ENCODE results near the gene ZNF304. TPM values are rescaled to one million over a fixed set of nuclear protein-coding genes. Genes with fewer than 3 reads are reported as not detected.

The ZNF304 gene
- total RNA-seq, 4 donors from 2014 or later: 3.3 to 9.0 (median 5.7) TPM

DNA sequence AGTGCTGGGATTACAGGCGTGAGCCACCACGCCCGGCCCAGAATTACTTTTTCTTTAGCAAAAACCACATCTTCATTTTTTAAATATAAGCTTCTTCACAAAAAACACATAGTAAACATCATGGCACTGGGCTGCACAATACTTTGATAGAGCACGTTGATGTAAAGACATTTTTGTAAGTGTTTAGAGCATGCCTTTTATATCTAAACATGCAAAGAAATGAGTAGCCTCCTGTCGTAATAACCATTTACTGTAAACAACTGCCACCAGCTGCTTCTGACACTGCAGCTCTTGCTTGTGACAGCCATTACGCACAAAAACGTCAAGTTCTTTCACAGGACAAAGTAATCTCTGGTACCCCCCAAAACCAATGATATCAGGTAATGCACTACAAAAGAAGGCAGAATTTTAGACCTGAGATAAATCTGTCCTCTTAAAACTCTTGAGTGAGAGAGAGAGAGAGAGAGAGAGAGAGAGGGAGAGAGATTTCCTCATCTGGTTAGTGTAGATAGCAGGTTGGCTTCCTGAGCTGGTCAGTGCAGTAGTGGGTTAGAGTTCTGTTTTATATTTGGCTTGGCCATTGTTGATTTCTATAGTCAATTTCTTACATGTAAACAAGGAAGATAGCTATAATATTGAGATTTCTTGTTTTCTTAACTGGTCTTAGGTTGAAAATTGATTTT, 31.9 kb downstream of the ZNF304 start:
- WGBS, 2 donors: 66 to 78% methylated on average over 7 of the region's 7 CpGs
- no peaks in the 10 kb centered on the region for H3K4me1 ChIP-seq

DNA sequence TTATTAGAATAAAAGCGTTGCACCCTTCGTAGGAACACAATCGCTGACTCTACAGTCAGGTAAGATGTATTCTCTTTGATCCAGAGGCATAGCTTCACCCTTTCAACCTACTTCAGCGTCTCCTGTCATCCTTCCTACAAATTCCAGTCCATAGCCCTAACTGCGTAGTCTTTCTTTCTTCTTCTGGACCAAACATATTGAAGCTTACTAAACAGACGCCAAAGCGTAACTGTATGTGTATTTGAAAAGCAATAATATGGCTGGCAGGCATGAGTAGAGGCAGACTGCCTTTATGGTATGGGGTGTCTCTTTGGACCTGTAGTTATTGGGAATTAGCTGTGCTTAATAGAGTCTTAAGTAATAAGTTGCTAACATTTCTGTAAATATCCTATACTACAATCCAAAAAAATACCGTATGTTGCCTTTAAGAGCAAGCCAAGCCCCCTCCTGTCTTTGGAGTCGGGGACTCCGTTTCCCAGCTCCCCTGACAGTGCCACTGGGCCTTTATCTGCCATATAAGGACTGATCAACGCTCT, 38.2 kb downstream of the ZNF304 start:
- H3K36me3 ChIP-seq: peaks cover 0 to 15% (median 4%) of the 10 kb centered on the region in 3 donors
- intact Hi-C loops (cut with DNase I): no loop called here
- WGBS, 2 donors: 56 to 58% methylated on average over 11 of the region's 11 CpGs
- peak overlapping the region; percentile 63 to 84 (median 80) for H3K4me3 ChIP-seq
- no peak for TF ChIP-seq POLR2A (IDR thresholded peaks at IDR 0.05)
- TF ChIP-seq, protein P1, sequence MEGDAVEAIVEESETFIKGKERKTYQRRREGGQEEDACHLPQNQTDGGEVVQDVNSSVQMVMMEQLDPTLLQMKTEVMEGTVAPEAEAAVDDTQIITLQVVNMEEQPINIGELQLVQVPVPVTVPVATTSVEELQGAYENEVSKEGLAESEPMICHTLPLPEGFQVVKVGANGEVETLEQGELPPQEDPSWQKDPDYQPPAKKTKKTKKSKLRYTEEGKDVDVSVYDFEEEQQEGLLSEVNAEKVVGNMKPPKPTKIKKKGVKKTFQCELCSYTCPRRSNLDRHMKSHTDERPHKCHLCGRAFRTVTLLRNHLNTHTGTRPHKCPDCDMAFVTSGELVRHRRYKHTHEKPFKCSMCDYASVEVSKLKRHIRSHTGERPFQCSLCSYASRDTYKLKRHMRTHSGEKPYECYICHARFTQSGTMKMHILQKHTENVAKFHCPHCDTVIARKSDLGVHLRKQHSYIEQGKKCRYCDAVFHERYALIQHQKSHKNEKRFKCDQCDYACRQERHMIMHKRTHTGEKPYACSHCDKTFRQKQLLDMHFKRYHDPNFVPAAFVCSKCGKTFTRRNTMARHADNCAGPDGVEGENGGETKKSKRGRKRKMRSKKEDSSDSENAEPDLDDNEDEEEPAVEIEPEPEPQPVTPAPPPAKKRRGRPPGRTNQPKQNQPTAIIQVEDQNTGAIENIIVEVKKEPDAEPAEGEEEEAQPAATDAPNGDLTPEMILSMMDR (IDR thresholded peaks at IDR 0.05): no peak
- H3K4me1 ChIP-seq: peaks cover 10 to 24% (median 11%) of the 10 kb centered on the region in 3 donors
- H3K27ac ChIP-seq: peak overlapping the region; percentile 80 to 92 (median 90)
- DNase-seq: no peak
- H3K9me3 ChIP-seq: peaks cover 0 to 5% (median 0%) of the 10 kb centered on the region in 3 donors
- H3K27me3 ChIP-seq: no peaks in the 10 kb centered on the region

More for the DNA sequence above, 31.9 kb downstream of the ZNF304 start:
- no peaks in the 10 kb centered on the region for H3K27me3 ChIP-seq
- DNase-seq: no peak
- peaks cover 0 to 33% (median 10%) of the 10 kb centered on the region in 3 donors for H3K9me3 ChIP-seq
- no peak for TF ChIP-seq POLR2A (IDR thresholded peaks at IDR 0.05)
- TF ChIP-seq, protein P1 (IDR thresholded peaks at IDR 0.05): no peak
- H3K4me3 ChIP-seq: no peak overlapping the region
- H3K36me3 ChIP-seq: peaks cover 0 to 16% (median 1%) of the 10 kb centered on the region in 3 donors
- H3K27ac ChIP-seq: no peak overlapping the region
- intact Hi-C loops (cut with DNase I): no loop called here

DNA sequence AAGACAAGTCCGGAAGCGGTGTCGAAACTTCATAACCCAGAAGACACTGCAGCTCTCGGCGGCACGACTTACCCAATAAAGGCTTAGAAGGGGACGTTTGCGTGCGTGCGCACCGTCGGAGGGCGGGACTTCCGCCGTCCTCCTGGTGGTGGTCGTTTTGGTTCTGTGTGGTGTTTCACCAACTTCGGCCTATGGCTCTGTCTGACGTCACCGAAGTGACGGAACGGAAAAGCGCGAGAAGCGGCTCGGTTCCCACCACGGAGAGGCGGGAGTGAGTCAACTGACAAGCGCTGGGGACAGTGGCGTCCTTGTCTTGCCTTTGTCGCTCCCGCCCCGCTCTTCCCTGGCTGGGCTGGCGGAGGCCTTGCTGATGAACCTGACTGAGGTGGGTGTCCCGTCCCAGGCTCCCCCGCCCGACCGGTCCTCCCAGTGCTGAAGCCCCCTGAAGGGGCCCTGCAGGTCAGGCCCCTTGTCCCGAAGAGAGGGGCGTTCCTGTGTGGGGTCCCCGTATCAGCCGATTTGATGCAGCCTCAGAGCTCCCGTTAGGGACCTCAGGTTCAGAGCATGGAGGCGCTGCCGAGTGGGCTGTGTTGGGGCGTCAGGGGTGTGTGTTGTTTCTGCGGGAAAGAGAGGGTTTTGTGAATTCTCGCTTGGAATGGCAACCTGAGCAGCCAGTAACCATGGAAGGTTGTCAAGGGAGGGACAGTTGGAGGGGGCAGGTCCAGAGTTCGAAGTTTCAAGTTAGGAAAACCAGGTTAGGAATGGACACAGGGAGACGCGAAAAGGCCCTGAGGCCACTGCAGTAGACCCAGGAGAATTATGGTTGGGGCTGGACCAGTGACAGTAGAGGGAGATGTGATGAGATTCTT, 38.9 kb downstream of the ZNF304 start, which contains the start of gene ZNF548:
Gene ZNF548 (plus strand): TSS at position 125 of the 869 bp plus-strand sequence. CDS start 246 bp downstream, at position 371.
- TF ChIP-seq, protein P1 (IDR thresholded peaks at IDR 0.05): peak in 4 of 6 experiments; percentile 26 to 49 (median 41)
- peak in 3 of 4 donors; percentile 34 to 60 (median 35) for TF ChIP-seq POLR2A (IDR thresholded peaks at IDR 0.05)
- Histone ChIP-seq H3K27ac (peak within 1 kb of the TSS; percentile 80 to 92 (median 90)), H3K27me3 (no peaks in the 10 kb centered on the region), H3K9me3 (peaks cover 0 to 10% (median 0%) of the 10 kb centered on the region in 3 donors), H3K36me3 (peaks cover 0 to 22% (median 4%) of the 10 kb centered on the region in 3 donors), H3K4me1 (peaks cover 10 to 24% (median 11%) of the 10 kb centered on the region in 3 donors), H3K4me3 (peak within 1 kb of the TSS; percentile 63 to 84 (median 80))
- 1% methylated on average over 5 to 22 of the region's 50 CpGs for WGBS, 2 donors
- intact Hi-C loops (cut with DNase I): no loop called here
- peak; percentile 93 for DNase-seq

DNA sequence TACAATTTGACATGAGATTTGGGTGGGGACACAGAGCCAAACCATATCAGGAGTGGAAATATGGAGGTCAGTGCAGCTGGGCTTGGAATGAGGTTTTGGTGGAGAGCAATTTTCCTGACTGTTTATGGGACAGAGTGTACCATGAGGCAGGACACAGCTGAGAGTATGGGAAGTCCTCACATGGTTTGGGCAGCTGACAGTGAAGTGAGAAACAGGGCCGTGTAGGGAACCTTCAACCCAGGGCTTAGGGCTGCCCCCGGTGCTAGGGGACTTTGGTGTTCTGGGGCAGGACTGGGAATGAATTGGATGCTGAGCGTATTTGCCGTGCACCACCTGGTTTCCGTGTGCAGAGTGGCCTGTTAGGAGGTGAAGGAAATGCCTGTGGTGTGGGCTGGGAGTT, 44.6 kb downstream of the ZNF304 start:
- WGBS, 2 donors: 72 to 92% methylated on average over 3 to 5 of the region's 5 CpGs
- Histone ChIP-seq H3K9me3 (peaks cover 0 to 64% (median 24%) of the 10 kb centered on the region in 3 donors), H3K4me3 (no peak overlapping the region), H3K27ac (no peak overlapping the region), H3K4me1 (peaks cover 5 to 11% (median 6%) of the 10 kb centered on the region in 3 donors), H3K27me3 (no peaks in the 10 kb centered on the region), H3K36me3 (peaks cover 21 to 79% (median 34%) of the 10 kb centered on the region in 3 donors)
- intact Hi-C loops (cut with DNase I): no loop called here
- no peak for DNase-seq
- no peak for TF ChIP-seq POLR2A (IDR thresholded peaks at IDR 0.05)
- TF ChIP-seq, protein P1 (IDR thresholded peaks at IDR 0.05): no peak
